Globus pallidus (tissue), 1 donor: ENCODE data around the gene HOMER3.
A peak's percentile ranks its signal among the peaks of the same experiment; 100 is the strongest.
"Not testable (repeated sequence)": the region's sequence is repeated elsewhere in the genome, so short reads cannot be mapped to it uniquely, and the experiment has no call there.

Experiments used
- DNase-seq: peaks from one replicate; pipeline ENCODE4 v3.0.0-alpha.2; 2015; ENCODE audit warnings: low spot score

The HOMER3 gene

DNA sequence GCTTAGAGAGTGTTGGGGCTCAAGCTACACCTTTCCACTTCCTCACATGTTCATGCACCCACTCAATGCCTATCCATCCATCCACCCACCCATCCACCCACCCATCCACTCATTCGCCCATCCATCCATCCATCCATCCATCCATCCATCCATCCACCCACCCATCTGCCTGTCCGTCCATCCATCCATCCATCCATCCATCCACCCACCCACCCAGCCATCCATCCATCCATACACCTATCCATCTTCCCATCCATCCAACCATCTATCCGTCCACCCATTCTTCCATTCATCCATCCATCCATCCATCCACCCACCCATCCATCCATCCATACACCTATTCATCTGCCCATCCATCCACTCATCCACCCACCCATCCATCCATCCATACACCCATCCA lies 13.1 kb upstream of the HOMER3 start:
- no peak for DNase-seq

GRCh38 chr19:18952364-18953003 lies 11.5 kb upstream of the HOMER3 start:
- DNase-seq, result not testable (repeated sequence)

- DNase-seq, result no peak
Observed at GRCh38 chr19:18951721-18952281, 10.8 kb upstream of the HOMER3 start.

DNA sequence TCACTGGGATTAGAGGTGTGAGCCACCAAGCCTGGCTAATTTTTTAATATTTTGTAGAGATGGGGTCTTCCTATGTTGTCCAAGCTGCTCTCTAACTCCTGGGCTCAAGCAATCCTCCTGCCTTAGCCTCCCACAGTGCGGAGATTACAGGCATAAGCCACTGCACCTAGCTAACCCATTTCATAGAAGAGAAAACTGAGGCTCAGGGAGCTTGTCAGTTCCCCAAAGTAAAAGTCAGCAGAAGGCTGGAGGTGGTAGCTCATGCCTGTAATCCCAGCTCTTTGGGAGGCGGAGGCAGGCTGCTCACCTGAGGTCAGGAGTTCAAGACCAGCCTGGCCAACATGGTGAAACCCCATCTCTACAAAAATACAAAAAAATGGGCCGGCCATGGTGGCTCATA lies 8.8 kb upstream of the HOMER3 start:
- no peak for DNase-seq

GRCh38 chr19:18948976-18949356 lies 7.9 kb upstream of the HOMER3 start:
- no peak for DNase-seq

DNA sequence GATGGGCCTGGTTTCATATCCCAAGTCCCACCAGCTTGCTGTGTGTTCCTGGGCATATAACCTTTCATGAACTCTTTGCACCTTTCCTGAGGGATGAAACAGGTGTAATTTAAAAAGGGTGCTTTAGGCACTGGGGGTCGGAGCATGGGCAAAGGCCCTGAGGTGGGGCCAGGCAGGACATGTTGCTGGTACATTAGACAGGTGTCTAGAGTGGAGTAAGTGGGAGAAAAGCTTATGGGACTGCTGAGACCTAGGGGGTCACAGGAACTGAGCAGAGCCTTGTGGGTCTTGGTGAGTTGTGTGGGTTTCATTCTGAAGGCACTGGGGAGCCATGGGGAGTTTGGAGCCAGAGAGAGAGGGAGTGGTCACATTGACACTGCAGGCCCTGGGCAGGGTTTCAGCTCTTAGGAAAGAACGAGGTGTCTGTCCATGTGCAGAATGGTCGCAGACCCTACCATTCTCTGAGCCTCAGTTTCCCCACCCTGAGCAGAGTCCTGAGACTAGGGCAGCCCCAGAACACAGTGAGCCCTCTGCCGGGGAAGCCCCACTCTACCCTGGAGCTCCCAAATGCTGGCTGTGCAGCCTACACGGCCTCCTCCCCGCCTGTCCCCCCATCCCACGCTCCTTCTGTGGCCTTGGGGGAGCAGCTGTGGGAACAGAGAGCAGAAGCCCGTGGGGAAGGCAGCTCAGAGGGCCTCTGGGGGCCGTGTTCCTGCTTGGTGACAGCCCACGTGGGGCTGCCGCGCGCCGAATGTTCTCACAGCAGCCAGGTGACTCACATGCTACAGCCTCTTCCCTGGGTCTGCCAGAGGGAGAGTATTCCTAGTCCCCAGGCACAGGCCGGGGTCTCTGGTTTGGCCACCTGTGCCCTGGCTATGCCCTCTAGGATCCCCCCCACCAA lies 7.3 kb upstream of the HOMER3 start:
- DNase-seq, result no peak

DNA sequence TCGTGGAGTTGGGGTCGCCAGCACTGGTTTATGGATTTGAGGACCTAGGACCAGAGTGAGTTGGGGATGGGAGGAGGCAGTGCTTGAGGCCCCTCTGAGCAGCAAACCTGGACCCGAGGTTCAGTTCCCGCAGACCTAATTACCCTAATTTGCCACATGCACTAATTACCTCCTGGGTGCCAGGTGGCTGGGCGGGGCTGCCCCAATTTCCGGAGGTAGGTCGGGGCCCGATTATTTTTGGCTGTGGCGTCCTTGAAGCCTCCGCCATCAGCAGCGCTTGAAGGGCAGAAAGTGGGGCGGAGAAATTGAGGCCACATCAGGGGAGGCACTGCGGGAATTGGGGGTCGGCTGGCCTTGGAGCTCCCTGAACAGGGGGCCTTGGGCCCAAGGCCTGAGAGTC lies 5.9 kb upstream of the HOMER3 start:
- no peak for DNase-seq

- DNase-seq, result no peak
Observed at GRCh38 chr19:18946335-18946734, 5.3 kb upstream of the HOMER3 start.

DNA sequence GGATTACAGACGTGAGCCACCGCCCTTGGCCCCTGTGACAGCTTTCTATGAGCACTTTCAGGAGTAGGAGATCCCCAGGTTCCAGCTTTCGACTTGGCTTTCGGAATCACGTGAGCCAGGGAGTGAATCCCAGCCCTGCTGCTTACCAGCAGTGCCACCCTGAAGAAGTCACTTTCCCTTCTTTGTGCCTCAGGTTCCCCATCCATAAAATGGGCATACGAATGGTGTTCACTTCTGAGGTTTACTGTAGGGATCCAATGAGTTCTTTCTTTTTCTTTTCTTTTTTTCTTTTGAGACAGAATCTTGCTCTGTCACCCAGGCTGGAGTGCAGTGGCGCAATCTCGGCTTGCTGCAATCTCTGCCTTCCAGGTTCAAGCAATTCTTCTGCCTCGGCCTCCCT lies 4.3 kb upstream of the HOMER3 start:
- DNase-seq, result no peak

DNA sequence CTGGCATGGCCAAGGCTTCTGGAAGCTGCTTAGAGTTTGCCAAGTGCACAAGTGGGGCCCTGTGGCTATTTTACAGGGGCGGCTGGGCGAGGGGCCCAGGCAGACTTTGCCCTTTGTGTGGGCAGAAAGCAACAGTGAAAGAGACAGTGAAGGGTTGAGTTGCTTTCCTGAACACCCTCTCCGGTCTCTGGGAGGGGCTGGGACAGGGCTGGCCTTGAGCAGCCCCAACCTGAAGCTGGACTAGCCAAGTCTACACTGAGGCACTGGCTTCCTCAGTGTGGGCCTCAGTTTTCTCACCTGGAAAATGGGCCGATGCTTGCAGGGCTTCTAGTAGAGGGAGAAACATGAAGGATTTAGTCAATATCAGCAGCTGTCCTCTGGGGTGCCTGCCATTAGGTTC lies 2.4 kb upstream of the HOMER3 start:
- DNase-seq, result no peak

GRCh38 chr19:18942692-18943091 lies 1.7 kb upstream of the HOMER3 start:
- DNase-seq, result no peak

DNA sequence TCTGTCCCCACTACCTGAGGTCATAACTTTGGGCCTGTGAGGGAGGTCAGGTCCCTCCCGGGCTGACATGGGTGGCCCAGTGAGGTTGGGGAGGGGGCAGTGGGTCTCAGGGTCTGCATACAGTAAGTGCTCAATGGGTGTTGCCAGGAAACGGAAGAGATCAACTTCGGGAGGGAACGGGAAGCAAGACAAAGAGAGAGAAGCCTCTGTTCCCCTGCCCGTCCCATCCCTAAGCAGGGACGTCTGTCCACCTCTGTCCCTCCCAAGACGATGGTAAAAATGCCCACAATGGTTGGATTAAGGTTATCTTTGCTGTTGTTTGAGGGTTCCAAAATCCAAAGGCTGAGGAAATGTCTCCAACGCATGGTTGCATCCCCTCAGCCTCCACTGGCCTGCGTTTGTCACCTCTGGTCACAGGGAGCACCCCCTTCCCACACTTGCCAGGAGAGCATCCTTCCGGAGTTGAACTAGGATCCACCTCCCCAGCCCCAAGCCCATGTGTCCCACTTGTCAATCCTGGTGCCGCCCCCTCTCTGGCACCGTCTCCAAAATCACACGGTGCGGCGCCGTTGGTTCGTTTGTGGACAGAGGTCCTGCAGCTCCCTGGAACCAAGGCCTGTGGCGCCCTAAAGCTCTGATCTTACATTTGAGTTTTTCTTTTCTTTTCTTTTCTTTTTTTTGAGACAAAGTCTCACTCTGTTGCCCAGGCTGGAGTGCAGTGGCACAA lies 774 bp upstream of the HOMER3 start:
- no peak for DNase-seq

GRCh38 chr19:18939922-18940768 lies 872 bp downstream of the HOMER3 start:
- peak; percentile 65 for DNase-seq

DNA sequence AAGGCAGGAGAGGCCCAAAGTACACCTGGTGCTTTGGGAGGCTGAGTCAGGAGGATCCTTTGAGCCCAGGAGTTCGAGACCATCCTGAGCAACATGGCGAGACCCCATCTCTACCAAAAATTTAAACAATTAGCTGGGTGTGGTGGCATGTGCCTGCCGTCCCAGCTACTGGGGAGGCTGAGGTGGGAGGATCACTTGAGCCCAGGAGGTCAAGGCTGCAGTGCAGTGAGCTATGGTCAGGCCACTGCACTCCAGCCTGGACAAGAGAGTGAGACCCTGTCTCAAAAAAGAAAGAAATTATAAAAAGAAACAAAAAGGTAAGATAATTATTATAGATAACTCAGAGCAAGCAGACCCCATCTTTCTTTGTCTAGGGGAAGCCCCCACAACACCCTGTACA lies 1.9 kb downstream of the HOMER3 start:
- DNase-seq, result no peak

GRCh38 chr19:18933297-18933696 lies 7.7 kb downstream of the HOMER3 start:
- no peak for DNase-seq

DNA sequence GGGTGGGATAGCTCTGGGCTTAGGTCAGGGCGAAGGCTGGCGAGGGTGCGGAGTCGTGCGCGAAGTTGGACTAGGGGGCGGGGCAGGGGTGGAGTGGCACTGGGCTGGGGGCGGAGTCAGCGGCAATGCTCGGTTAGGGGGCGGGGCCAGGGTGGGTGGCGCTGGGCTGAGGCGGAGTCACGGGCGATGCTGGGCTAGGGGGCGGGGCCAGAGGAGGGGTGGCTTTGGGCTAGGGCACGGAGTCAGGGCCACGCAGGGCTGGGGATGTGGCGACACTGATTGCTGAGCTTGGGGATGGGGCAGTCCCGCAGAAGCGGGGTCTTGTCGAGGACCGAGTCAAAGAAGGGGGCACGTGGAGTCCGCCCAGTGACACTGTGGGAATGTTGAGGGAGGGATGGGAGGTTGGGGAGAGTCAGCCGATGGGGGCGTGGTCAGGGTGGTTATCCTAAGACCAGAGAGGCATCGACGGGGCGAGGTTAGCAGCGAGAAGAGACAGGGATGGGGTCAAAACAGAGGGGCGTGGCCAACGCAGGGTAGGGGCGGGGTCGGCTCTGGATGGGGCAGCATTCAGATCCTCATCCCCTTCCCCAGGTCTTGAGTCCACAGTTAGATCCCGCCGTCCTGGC lies 8.7 kb downstream of the HOMER3 start:
- peak; percentile 55 for DNase-seq

DNA sequence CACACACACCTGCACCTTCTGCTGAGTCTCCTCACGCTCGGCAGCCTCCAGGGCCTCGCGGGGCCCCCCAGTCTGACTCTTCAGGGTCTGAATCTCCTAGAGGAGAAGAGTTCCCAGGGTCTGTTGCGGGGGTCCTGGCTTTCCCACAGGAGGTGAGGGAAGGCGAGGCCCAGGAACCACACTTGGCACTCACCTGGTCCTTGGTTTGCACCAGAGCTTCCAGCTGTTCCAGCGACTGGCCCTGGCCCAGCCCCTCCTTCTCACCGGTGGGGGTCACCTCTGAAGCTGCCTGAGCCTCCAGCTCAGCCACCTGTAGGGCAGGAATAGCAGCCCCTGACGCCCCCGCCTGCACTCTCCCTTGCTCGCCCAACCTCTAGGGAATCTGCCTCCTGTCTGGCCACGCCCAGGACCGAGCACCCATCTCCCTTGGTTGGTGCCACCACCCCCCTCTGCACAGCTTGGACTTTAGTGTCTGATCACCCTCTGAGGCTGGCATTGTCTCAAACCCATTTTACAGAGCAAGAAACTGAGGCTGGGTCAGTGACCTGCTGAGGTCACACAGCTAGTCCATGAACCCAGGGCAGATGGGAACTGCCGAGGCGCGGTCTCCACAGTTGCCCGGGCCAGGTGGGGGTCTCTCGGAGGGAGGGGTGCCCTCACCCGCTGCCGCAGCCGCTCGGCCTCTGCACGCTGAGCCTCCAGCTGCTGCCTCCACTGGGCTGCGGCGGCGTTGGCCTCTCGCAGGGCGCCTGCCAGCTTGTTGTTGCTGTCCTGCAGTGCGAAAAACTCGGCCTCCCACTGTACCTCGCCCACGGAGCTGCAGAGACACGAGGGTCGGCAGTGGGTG lies 9.5 kb downstream of the HOMER3 start:
- no peak for DNase-seq

GRCh38 chr19:18929311-18929710 lies 11.7 kb downstream of the HOMER3 start:
- DNase-seq, result no peak

DNA sequence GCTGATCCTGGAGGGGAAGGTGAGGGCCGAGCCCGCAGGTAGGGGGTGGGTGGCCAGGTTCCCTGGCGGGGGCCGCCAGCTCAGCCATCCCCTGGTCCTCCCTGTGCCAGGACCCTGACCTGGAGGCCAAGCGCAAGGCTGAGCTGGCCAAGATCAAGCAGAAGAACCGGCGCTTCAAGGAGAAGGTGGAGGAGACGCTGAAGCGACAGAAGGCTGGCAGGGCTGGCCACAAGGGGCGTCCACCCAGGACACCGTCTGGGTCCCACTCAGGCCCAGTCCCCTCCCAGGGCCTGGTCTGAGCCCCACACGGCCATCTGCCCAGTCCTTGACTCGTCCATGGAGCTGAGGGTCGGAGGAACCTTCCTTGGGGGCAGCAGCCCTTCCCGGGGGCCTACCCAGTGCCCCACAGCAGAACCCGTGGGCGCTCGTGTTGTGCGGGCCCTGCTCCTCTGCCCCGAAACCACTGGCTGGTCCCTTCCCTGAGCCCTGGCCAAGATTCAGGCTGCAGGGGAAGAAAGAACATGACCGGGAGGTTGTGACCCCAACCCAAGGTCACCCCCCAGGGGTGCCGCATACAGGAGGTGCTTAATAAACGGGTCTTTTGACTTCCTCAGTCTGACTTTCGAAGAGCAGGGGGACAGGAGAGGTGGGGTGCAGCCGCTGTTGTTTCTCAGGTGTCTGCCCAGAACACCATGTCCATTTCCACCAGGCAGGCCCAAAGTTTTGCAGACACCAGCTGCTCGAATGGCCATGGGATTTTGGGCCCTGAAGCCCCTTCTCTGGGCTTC lies 12.8 kb downstream of the HOMER3 start:
- DNase-seq, result no peak
